Upper lobe of right lung (tissue), 1 donor: ENCODE results near the gene GALNT6. TPM values are rescaled to one million over a fixed set of nuclear protein-coding genes. Genes with fewer than 3 reads are reported as not detected.
"Not testable (repeated sequence)": the region's sequence is repeated elsewhere in the genome, so short reads cannot be mapped to it uniquely, and the experiment has no call there.

Experiments used
- ATAC-seq: fragments of 200-7000 bp; cut with Tn5 transposase; one replicate; pipeline ENCODE4 v1.9.1; 2020; ENCODE audit warnings: mild to moderate bottlenecking, moderate library complexity
- DNase-seq: peaks from one replicate; pipeline ENCODE4 v3.0.0-alpha.2; 2020
- H3K27ac ChIP-seq: fragments of 200-600 bp; one replicate; pipeline ENCODE4 v1.8.0; 2022
- H3K27me3 ChIP-seq: fragments of 200-600 bp; one replicate; pipeline ENCODE4 v1.8.0; 2022; ENCODE audit warnings: mild to moderate bottlenecking
- H3K36me3 ChIP-seq: fragments of 200-600 bp; one replicate; pipeline ENCODE4 v1.8.0; 2022
- H3K4me1 ChIP-seq: fragments of 200-600 bp; one replicate; pipeline ENCODE4 v1.8.0; 2022
- H3K4me3 ChIP-seq: fragments of 200-600 bp; one replicate; pipeline ENCODE4 v1.8.0; 2022; ENCODE audit warnings: mild to moderate bottlenecking
- H3K9me3 ChIP-seq: fragments of 200-600 bp; one replicate; pipeline ENCODE4 v1.8.0; 2022
- intact Hi-C: fragments of 100-400 bp; cut with DNase I; formaldehyde crosslinking; loops from one replicate; pipeline ENCODE4 v1.11.0; 2022
- total RNA-seq: library from RNA; stranded (reverse); fragmentation: NEBNext Ultra II Directional; extraction: Animal tissue kit (Norgen Biotek cat#: 25700); gene quantifications from one replicate; pipeline ENCODE4 v1.2.1, GENCODE V29; 2021
- TF ChIP-seq, protein P1 (sequence below): fragments of 200-600 bp; IDR thresholded peaks from one replicate; pipeline ENCODE4 v1.8.0; 2022; ENCODE audit warnings: antibody characterized with exemption
- donor health status: DM: no; HTN: yes; CAD: no; lungs with severe emphysema.

GALNT6 gene
- total RNA-seq, 1 donor from 2014 or later, result 16.6 TPM

DNA sequence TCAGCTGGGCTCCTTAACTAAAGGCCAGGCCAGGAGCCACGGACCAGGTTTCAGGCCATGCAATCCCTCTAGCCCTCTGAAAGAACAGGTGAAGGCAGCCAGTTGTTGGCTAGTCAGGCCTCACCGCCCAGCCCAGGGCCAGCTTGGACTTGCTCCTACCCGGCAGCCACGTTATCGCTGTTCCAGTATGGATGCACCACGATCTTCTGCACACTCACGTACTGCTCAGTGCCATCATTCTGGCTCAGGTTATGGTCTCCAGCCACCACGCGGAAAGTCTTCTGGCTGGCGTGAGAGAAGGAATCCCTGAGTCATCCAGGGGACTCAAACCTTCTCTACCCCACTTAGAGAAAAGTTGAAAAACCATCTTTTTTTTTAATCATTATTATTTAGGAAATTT, 48.8 kb downstream of the GALNT6 start:
- Histone ChIP-seq H3K36me3 (no peaks in the 10 kb centered on the region), H3K9me3 (no peaks in the 10 kb centered on the region), H3K27me3 (no peaks in the 10 kb centered on the region), H3K27ac (no peak overlapping the region), H3K4me1 (peaks cover 5% of the 10 kb centered on the region), H3K4me3 (no peak overlapping the region)
- intact Hi-C loops, result loop anchor here (10.0 kb wide), 1 partner anchor 68 kb away; the partner anchor contains the start of gene SMAGP
- TF ChIP-seq, protein P1, sequence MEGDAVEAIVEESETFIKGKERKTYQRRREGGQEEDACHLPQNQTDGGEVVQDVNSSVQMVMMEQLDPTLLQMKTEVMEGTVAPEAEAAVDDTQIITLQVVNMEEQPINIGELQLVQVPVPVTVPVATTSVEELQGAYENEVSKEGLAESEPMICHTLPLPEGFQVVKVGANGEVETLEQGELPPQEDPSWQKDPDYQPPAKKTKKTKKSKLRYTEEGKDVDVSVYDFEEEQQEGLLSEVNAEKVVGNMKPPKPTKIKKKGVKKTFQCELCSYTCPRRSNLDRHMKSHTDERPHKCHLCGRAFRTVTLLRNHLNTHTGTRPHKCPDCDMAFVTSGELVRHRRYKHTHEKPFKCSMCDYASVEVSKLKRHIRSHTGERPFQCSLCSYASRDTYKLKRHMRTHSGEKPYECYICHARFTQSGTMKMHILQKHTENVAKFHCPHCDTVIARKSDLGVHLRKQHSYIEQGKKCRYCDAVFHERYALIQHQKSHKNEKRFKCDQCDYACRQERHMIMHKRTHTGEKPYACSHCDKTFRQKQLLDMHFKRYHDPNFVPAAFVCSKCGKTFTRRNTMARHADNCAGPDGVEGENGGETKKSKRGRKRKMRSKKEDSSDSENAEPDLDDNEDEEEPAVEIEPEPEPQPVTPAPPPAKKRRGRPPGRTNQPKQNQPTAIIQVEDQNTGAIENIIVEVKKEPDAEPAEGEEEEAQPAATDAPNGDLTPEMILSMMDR, result no peak
- DNase-seq (no peak), ATAC-seq (no peak)

DNA sequence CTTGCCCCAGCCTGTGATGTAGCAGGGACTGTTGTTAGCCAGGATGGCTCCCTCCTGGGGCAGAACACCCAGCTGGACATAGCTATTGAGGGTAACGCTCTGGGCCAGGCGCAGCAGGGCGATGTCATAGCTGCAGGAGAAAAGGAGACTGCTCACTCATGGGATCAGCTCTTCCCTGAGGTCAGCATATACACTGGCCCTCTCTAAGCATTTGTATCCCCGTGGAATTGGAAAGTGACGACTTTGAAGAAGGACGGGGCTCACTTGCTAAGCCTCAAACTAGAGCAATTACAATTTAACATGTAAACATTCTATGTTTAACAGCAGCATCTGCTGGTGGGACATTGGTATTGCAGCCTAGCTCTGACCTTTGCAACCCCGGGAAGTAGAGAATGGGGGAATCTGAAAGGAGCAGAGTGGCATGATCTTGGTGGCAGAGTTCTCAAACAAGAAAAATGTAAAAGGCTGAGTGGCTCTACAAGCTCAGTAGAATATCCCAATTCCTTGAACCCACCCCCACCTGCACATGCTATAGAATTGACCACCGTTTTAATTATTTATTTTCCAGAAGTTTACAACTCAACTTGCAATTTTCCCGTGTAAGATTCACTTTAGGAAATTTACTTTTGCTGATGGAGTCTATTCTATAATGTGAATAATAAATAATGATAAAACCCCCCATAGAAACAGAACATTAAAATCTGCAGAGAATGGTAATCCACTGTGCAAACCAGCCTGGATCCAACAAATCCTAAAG, 49.8 kb downstream of the GALNT6 start:
- no peaks in the 10 kb centered on the region for H3K27me3 ChIP-seq
- intact Hi-C loops, result loop anchor here (10.0 kb wide), 1 partner anchor 67 kb away; the partner anchor contains the start of gene SMAGP
- peak overlapping the region; percentile 37 for H3K27ac ChIP-seq
- peak overlapping the region; percentile 19 for H3K4me3 ChIP-seq
- no peaks in the 10 kb centered on the region for H3K36me3 ChIP-seq
- H3K9me3 ChIP-seq, result no peaks in the 10 kb centered on the region
- no peak for DNase-seq
- TF ChIP-seq, protein P1, result peak; percentile 98
- ATAC-seq, result peak; percentile 96
- H3K4me1 ChIP-seq, result peaks cover 5% of the 10 kb centered on the region

DNA sequence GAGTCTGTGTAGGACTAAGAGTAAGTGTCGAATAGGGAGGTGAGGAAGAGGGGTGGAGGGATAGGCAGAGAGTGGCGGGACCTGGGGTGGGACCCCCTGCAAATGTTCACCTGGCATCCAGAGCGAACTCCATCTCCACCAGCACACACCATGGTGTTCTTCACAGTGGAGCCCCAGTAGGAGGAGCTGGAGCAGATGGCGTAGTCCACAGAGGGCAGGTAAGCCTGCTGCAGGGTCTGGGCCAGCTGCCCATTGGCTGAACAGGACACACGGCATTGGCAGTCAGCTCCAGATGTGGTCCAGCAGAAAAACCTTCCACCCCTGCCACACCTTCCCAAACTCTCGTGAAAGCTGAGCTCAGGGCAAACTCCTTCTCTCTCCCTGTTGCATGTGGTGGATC, 51.5 kb downstream of the GALNT6 start:
- ATAC-seq (no peak), DNase-seq (no peak)
- Histone ChIP-seq H3K36me3 (no peaks in the 10 kb centered on the region), H3K27me3 (no peaks in the 10 kb centered on the region), H3K27ac (no peak overlapping the region), H3K4me3 (no peak overlapping the region), H3K9me3 (no peaks in the 10 kb centered on the region), H3K4me1 (peaks cover 5% of the 10 kb centered on the region)
- intact Hi-C loops, result loop anchor here (10.0 kb wide), 1 partner anchor 65 kb away; the partner anchor contains the start of gene SMAGP
- TF ChIP-seq, protein P1, result no peak

DNA sequence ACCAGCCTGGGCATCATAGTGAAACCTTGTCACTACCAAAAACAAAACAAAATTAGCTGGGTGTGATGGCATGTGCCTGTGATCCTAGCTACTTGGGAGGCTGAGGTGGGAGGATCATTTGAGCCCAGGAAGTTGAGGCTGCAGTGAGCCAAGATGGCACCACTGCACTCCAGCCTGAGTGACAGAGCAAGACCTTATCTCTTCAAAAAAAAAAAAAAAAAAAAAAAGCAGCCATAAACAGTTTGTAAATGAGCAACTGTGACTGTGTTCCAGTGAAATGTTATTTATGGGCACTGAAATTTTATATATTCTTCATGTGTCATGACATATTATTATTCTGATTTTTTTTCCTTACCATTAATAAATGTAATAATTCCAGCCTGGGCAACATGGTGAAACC, 53.9 kb downstream of the GALNT6 start:
- intact Hi-C loops, H3K9me3 ChIP-seq, ATAC-seq, H3K27me3 ChIP-seq, H3K36me3 ChIP-seq, H3K27ac ChIP-seq, H3K4me3 ChIP-seq, DNase-seq, H3K4me1 ChIP-seq: not testable (repeated sequence)

DNA sequence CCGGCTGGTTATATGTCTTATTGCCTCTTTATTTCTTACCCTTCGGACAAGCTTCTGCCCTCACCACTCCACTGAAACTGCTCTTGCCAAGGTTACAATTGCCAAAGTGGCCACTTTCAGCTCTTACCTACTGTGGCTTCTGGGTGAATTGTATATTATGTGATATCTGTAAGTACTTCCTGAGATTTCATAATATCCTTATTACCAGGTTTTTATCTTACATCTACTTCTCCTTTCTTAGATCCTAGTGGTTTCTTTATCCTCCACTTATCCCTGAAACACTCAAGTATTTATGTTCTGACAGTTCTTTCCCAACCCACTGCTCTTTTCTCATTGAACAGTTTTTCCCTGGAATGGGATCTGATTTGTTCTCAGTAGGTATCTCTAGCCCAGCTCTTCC, 55.3 kb downstream of the GALNT6 start:
- TF ChIP-seq, protein P1, result no peak
- intact Hi-C loops, result no loop called here
- ATAC-seq (peak; percentile 79), DNase-seq (no peak)
- Histone ChIP-seq H3K36me3 (no peaks in the 10 kb centered on the region), H3K4me1 (peaks cover 1% of the 10 kb centered on the region), H3K9me3 (no peaks in the 10 kb centered on the region), H3K27ac (peak overlapping the region; percentile 17), H3K27me3 (no peaks in the 10 kb centered on the region), H3K4me3 (no peak overlapping the region)

DNA sequence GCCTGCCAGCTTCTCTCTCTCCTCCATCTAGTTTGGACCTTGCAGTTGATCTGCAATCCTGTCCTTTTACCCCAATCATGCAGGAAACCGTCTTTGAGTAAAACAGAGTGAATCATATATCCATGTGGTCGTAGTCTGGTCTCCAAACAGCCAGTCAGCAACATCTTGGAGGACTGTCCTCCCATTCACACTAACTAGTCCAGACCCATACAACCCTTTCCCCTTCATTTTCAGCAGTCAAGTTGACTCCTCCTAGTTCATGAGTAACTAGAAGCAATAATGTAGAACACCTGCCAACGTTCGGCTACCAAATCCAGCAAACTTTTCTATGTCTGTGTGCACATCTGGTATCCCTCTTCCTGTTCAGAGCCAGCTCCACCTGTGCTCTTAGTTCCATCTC, 56.4 kb downstream of the GALNT6 start:
- no peaks in the 10 kb centered on the region for H3K4me1 ChIP-seq
- no peak overlapping the region for H3K27ac ChIP-seq
- DNase-seq (no peak), ATAC-seq (no peak)
- no peak overlapping the region for H3K4me3 ChIP-seq
- TF ChIP-seq, protein P1, result no peak
- no peaks in the 10 kb centered on the region for H3K9me3 ChIP-seq
- intact Hi-C loops, result no loop called here
- no peaks in the 10 kb centered on the region for H3K27me3 ChIP-seq
- H3K36me3 ChIP-seq, result no peaks in the 10 kb centered on the region
